ENCODE measurements around the gene KISS1. TPM values are rescaled to one million over a fixed set of nuclear protein-coding genes. Genes with fewer than 3 reads are reported as not detected.

Gene KISS1
- total RNA-seq, 1 experiment from 2014 or later = 1.3 TPM

- TF ChIP-seq SIN3A (IDR thresholded peaks at IDR 0.05; ENCODE audit: low read depth) (no peak), CEBPB (IDR thresholded peaks at IDR 0.05; ENCODE audit: low read depth) (no peak), POLR2A (IDR thresholded peaks at IDR 0.05; ENCODE audit: borderline replicate concordance, extremely low read depth, insufficient read depth, insufficient read length) (no peak), EGR1 (IDR thresholded peaks at IDR 0.05; ENCODE audit: low read depth) (no peak), SRF (IDR thresholded peaks at IDR 0.05; ENCODE audit: low read depth) (no peak), EZH2 (IDR thresholded peaks at IDR 0.05) (no peak), CTCF (IDR thresholded peaks at IDR 0.05 in 2 of 3, conservative IDR thresholded peaks at IDR 0.05 in 1 of 3; ENCODE audit: borderline replicate concordance in 1 of 3, insufficient read depth in 1 of 3, low read depth in 2 of 3, low read length in 2 of 3) (no peak), ZNF274 (IDR thresholded peaks at IDR 0.05; ENCODE audit: low read depth, low read length) (no peak), MAX (IDR thresholded peaks at IDR 0.05) (no peak), EZH2phosphoT487 (IDR thresholded peaks at IDR 0.05; ENCODE audit: borderline replicate concordance) (no peak), REST (IDR thresholded peaks at IDR 0.05; ENCODE audit: low read depth) (no peak)
- Histone ChIP-seq H4K20me1 (ENCODE audit: insufficient read depth) (no peaks in the 10 kb centered on the region), H3K27ac (ENCODE audit: low read depth, low read length) (no peak overlapping the region), H3K36me3 (ENCODE audit: control insufficient read depth in 1 of 2, insufficient read depth in 2 of 2, low read length in 2 of 2) (no peaks in the 10 kb centered on the region), H3K9me3 (ENCODE audit: control insufficient read depth in 1 of 2, insufficient read depth in 1 of 2, low read depth in 1 of 2, low read length in 2 of 2) (no peaks in the 10 kb centered on the region), H3K27me3 (ENCODE audit: insufficient read depth, low read length) (no peaks in the 10 kb centered on the region), H2AFZ (ENCODE audit: low read depth, low read length, poor library complexity, severe bottlenecking) (no peak overlapping the region), H3K79me2 (ENCODE audit: insufficient read depth, low read length) (no peaks in the 10 kb centered on the region), H3K4me2 (ENCODE audit: low read length) (no peak overlapping the region), H3K4me1 (ENCODE audit: control insufficient read depth in 1 of 2, insufficient read depth in 2 of 2, low read length in 2 of 2) (peaks cover 1 to 16% of the 10 kb centered on the region in 2 experiments), H3K9me2 (ENCODE audit: insufficient read depth) (no peaks in the 10 kb centered on the region), H3K4me3 (replicated peaks in 1 of 2; ENCODE audit: low read depth in 1 of 2, low read length in 2 of 2) (no peak overlapping the region), H3K9ac (ENCODE audit: low read length) (no peak overlapping the region)
- no TSS peak for BruUV-seq (replicated peaks)
- RAD21 ChIA-PET (ENCODE audit: low non-redundant PET in 1 of 2, low total read pairs in 2 of 2, uncharacterized antibody in 2 of 2, unreplicated experiment in 2 of 2) = no interaction called here
- POLR2A ChIA-PET = no interaction called here
- DNase-seq (ENCODE audit: low read depth, low spot score) (no peak), ATAC-seq (no peak)
- intact Hi-C loops (cut with micrococcal nuclease) = no loop called here
- CTCF ChIA-PET = no interaction called here
These were observed 38.3 kb downstream of the KISS1 start for GRCh38 chr1:204157962-204158361.
